Limb (tissue), 2 donors: Measurements from ENCODE around the gene HELT.
"Not testable (repeated sequence)": the region's sequence is repeated elsewhere in the genome, so short reads cannot be mapped to it uniquely, and the experiment has no call there.

Experiments
- DNase-seq, 2 donors: peaks; one replicate each; pipeline ENCODE4 v3.0.0-alpha.2; 2016; ENCODE audit errors: extremely low spot score in 2 of 2

Gene HELT, protein sequence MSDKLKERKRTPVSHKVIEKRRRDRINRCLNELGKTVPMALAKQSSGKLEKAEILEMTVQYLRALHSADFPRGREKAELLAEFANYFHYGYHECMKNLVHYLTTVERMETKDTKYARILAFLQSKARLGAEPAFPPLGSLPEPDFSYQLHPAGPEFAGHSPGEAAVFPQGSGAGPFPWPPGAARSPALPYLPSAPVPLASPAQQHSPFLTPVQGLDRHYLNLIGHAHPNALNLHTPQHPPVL

DNA sequence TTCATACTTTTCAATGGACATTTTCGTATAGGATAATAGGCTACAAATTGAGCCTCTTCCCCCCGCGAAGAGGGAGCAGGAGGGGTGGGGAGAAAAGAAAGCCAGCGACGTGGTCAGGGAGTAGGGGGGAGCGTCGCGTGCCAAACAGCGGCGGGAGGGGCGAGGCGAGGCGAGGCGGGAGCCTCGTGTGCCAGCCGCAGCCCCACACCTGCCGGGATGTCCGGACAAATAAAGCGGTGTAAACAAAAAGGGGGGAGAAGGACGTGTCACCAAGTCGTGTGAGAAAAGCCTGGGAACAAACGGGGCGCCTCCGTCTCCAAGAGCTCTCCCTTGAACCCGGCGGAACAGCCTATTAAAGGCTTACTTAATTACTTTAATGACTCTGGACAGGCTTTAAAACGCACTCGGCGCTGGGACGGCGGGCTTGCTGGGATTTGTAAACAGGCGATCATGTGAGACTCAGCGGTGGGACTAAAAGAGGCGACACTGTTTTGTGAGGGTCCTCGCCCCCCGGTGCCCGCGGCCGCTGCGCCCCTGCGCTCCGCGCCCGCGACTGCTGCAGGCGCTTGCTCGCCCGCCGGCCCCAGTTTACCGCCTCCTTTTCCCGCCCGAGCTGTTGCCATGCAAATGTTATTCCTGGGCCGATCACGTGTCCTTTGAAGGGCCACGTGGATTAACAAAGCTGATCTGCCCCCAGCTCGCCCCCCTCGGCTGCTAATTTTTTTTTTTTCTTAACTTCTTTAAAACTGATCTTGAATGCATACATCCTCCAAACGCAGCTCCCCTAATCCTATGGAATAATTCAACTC lies at the start of gene HELT:
TSS of gene HELT (plus strand) at position 527 of the 809 bp plus-strand sequence. CDS start 439 bp downstream, outside the sequence.
- no peak for DNase-seq

DNA sequence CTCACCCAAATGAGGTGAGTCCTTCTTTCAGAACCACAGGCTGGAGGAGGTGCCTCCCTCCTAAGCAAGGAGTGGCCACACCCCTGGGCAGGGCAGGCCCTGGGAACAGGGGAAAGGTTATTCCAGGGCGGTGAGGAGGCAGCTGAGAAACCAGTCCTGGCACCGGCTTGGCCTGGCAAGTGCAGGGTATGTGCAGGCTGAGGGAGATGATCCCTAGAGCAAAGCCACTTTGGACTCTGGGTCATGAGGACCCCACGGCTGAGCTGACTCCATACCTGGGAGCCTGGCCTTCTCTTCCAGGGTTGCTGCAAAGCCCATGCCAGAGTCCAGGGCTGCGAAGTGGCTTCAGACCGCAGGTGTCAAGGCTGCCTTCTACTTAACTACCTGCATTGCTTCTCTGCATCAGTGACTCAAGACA lies 49.5 kb upstream of the HELT start:
- DNase-seq = no peak

DNA sequence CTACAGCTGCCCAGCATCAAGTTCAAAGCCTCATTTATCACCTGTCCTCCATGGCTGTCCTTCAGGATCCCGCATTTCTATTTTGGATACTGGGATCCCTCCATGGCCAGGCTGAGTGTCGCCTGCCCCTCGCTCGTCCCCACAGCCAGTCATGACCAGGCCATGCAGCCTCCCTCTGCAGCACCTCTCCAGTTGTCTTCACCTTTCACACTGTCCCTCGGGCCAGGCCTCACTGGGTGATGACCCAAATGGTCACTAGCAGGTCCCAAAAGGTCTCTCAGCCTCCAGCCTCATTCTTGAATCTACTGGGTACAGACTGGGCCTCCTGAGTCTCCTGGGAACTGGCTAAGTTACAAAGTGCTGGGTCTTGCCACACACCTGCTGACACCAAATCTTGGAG lies 48.7 kb upstream of the HELT start:
- DNase-seq = no peak

DNA sequence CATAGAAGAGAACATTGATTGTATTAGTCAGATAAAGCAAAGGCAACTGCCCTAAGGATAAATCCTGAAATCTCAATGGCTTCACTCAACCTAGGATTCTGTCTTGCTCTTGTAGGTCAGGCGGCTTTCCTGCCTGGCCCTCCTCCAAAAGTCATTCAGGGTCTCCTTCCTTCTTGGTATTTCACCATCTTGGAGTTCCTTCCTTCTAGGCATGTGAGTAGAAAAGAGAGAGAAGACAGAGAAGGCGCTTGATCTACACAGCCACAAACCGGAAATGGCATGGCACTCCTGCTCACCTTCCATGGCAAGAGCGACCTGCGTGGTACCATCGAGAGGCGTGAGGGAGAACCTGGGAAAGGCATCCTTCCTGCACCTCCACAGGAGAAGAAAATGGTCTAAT lies 45.3 kb upstream of the HELT start:
- no peak for DNase-seq

DNA sequence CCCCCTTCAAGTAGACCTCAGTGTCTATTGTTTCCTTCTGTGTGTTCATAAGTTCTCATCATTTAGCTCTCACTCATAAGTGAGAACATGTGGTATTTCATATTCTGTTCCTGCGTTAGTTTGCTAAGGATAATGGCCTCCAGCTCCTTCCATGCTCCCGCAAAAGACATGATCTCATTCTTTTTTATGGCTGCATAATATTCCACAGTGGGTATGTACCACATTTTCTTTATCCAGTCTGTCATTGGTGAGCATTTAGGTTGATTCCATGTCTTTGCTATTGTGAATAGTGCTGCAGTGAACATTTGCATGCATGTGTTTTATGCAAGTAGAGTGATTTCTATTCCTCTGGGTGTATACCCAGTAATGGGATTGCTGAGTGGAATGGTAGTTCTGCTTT lies 41.9 kb upstream of the HELT start:
- not testable (repeated sequence) for DNase-seq

DNA sequence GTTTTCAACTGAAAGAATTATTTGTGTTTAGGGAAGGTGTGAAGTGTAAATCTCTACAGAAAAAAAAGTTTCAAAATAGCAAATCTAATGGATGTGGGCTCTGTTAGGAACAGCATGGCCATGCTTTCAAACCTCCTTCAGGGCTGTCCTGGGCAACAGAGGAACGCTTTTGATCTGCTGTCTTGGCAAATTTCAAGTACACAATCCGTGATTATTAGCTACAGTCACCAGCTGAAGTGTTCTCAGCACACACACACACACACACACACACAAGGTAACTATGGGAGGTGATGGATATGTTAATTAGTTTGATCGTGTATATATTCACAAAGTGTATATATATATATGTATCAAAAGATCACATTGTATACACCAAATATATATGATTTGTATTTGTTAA lies 40.5 kb upstream of the HELT start:
- DNase-seq = no peak

DNA sequence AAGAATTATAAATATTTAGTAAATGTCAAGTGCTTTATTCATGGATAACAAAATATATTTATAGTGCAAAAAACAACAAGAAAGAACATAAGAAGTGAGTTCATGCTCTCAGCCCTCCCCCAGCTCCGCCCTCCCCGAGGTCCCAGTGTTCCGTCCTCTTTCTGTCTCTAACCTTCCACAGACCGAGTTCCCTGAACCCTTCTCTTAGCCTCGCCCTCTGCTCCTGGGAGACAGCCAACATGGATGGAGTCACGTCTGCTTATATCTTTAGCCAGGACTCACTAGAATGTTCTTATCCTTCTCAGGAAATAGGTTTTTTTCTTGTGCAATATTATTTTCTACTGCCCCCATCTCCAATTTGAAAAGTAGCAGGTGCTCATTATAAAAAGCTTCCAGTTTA lies 40.1 kb upstream of the HELT start:
- no peak for DNase-seq

DNA sequence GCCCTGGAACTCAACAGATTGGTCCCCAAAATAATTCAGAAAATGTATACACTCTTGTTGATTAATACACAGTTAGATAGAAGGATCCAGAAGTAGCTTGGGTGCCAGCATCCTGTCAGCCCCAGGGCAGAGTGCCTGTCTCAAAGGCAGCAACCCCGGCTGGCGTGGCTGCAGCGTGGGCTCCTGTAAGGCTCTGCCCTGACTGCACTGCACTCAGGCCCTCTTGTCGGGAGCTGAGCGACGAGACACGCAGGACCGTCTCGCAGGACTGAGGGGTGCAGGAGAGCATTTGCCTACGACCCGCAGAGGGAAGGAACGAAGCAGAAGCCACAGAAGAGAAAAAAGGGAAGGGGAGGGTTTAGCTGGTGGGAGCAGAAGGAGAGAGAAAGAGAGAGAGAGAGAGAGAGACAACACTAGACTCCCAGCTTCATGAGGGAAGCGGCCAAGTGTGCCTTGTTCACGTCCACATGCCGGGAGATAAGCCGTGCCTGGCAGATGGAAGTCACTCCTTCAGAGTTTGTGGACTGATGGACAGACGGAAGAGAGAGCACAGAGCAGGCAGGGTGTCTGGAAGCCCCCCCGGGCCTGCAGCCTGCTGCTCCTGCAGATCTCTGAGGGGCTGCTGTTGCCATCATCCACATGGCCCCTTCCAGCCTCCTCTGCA lies 38.7 kb upstream of the HELT start:
- no peak for DNase-seq

DNA sequence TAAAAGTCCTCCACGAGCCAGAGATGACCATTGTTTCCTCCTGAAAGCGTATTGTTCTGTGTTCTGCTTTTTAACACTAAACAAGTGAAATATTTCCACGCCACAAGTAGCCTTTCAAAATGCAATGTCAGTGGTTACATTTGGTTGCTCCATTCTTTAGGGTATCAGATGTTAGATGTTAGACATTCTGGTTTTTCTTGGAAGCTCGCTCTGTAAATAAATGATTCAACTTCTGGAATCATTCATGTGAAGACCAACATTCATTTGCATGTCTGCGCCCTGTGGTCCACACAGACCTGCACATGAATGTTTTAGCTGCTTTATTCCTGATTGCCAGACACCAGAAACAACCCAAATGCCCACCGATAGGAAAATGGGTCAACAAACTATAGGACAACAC lies 38.0 kb upstream of the HELT start:
- no peak for DNase-seq

DNA sequence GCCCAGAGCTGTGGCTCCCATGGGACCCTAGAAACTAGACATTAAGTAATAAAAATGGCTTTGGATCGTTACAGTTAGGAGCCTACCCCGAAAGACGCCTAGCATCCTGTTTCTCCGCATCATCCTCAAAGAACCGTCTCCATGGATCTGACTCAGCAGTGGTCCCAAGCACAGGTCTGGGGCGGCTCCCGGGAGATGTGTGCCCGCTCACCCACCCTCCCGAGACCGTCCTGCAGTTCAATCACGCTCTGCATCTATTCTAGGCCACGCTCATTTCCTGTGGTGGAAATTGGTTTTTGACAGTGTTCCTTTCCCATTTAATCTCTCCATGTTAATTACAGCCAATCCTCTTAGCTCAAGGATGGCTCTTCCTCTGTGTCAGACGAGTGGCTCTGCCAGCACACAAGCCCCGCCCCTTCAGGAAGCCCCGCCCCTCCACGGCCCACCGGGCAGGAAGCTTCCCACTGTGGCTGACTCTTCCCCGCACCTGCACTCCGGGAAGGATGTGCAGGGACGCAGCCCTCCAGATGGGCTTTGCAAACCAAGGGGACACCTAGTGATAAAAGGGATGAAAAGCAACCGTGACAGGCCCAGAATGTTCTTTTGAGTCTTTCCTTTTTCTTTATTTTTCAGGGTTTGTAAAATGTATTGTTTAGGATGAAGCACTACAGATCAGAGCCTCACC lies 34.5 kb upstream of the HELT start:
- peak; percentile 47 to 81 for DNase-seq

DNA sequence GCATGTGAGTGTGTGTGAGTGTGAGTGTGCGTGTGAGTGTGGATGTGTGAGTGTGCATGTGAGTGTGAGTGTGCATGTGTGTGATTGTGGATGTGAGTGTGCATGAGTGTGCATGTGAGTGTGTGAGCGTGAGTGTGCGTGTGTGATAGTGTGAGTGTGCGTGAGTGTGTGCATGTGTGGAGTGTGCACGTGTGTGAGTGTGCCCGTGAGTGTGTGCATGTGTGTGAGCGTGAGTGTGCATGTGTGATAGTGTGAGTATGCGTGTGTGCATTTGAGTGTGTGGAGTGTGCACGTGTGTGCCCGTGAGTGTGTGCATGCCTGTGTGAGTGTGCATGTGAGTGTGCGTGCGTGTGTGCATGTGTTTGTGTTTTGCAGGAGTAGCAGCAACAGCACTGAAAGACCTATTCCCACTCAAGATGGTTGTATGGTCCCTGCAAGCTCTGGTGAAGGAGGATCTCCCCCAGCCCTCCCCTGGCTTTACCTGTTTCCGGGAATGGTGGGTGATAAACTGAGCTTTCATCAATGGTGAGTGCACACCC lies 30.7 kb upstream of the HELT start:
- DNase-seq = no peak

DNA sequence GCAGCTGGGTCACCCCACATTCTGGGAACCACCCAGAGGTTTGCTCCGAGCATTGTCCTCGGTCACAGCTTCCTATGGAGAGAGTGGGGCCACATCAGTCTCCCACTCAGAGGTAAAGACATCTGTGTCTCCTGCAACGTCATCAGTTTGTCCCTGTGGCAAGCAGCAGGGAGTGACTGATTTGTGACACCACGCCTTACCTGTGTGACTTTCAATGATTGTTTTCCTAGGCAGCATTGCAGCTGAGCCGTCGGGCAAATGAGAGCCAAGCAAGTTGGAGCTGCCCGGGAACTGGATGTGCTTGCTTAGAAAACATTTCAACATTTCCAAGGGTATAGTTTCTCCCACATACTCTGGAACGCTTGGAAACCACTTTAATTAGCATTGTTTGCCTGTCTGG lies 29.7 kb upstream of the HELT start:
- no peak for DNase-seq

DNA sequence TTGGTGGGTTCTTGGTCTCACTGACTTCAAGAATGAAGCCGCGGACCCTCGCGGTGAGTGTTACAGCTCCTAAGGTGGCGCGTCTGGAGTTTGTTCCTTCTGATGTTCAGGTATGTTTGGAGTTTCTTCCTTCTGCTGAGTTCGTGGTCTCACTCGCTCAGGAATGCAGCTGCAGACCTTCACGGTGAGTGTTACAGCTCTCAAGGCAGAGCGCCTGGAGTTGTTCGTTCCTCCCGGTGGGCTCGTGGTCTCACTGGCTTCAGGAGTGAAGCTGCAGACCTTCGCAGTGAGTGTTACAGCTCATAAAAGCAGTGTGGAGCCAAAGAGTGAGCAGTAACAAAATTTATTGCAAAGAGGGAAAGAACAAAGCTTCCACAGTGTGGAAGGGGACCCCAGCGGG lies 29.0 kb upstream of the HELT start:
- not testable (repeated sequence) for DNase-seq

DNA sequence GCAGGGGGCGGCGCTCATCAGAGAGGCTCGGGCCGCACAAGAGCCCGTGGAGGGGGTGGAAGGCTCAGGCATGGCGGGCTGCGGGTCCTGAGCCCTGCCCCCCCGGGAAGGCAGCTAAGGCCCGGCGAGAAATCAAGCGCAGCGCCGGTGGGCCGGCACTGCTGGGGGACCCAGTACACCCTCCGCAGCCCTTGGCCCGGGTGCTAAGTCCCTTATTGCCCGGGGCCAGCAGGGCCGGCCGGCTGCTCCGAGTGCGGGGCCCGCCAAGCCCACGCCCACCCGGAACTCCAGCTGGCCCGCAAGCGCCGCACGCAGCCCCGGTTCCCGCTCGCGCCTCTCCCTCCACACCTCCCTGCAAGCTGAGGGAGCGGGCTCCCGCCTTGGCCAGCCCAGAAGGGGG lies 28.2 kb upstream of the HELT start:
- not testable (repeated sequence) for DNase-seq

DNA sequence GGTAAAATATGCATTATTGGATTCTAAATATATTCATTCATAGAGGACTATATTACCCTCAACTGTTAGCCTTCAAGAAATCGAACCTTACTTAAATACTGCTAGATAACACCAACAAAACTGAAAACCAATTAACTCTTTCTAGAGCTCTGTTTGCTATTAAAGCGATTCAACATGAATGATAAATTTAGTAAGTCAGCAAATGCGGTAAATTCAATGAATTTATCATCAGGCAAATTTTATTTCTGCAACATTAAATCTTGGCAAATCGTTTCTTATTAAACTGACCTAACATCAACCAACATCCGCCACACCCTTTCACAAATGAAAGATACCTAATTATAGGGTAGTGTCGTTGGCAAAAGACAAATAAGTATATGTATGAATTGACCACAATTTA lies 26.4 kb upstream of the HELT start:
- no peak for DNase-seq

DNA sequence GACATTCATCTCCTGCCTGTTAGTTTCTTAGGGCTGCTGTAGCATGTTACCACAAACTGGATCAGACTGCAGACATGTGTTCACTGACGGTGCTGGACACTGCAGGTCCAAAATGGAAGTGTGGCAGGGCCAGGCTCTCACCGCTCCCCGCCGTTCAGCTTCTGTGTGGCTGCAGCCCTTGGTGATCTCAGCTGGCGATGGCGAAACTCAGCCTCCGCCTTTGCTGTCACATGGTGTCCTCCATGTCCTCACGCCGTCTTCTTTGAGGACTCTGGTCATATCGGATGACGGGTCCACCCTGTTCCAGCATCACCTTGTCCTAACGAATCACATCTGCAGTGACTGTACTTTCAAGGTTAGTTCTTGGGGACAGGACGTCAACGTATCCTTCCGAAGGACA lies 25.9 kb upstream of the HELT start:
- DNase-seq = no peak

DNA sequence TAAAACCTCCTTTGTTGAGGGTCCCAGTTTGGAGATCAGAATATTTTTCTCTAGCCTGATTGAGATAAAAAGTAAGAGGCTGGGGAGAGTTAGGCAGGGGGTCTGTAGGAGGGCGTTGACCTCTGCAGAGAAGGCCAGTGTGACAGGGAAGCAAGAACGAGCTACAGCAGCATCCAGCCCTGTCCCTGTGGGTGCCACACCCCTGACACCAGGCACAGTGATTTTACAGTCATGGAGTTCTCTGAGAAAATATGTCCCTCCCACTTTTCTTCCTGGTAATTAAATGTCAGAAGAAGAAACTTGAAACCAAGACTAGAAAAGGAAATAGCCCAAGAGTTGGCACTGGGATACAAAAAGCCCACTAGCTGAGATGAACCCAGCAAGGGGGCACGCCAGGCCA lies 25.0 kb upstream of the HELT start:
- DNase-seq = no peak

DNA sequence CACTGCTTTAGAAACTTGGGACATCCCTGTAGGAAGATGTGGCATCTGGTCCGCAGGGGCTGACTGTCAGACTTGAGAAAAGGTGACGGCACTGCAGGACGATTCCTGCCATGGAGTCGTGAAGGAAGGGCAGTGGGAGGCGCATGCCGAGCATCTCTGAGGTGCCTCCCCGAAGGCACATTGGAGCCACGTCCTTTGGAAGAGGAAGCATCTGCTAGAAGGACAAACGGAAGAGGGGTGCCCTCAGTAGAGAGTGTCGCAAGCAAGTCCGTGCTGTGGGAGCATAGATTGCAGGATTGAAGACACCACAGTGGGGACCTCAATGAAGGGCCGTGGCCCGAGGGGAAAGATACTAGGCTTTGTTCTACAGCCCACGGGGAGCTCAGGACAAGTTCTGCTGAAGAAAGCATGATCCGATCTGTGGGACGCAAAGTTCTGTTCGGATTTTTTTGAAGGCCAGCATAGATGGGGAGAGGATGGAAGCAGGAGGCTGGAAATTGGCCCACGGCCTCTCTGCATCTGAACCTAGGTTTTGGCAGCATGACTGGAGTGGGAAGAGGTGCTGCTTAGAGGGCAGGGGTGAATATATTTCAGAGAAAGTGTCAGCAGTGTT lies 24.2 kb upstream of the HELT start:
- no peak for DNase-seq

DNA sequence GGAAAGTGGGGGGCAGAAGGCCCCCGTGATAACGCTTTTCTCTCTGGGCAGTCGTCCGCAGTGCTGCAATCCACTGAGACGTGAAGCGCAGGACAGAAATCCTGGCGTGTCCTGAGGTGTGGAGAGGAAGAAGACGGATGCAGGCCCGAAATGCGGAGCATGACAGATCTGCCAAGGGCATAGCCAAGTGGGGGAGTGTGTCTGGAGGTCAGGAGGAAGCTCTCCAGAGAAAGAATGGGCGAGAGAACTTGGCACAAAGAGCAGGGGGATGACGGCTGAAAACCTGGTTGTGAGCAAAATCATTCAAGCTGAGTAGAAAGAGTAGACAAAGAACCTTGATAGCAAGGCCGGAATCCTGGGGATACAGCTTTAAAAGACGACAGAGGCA lies 23.7 kb upstream of the HELT start:
- no peak for DNase-seq

DNA sequence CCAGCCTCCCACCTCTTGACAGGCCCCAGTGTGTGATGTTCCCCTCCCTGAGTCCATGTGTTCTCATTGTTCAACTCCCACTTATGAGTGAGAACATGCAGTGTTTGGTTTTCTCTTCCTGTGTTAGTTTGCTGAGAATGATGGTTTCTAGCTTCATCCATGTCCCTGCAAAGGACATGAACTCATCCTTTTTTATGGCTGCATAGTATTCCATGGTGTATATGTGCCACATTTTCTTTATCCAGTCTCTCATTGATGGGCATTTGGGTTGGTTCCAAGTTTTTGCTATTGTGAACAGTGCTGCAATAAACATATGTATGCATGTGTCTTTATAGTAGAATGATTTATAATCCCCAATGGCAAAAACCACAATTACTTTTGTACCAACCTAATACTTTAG lies 20.6 kb upstream of the HELT start:
- DNase-seq = not testable (repeated sequence)

DNA sequence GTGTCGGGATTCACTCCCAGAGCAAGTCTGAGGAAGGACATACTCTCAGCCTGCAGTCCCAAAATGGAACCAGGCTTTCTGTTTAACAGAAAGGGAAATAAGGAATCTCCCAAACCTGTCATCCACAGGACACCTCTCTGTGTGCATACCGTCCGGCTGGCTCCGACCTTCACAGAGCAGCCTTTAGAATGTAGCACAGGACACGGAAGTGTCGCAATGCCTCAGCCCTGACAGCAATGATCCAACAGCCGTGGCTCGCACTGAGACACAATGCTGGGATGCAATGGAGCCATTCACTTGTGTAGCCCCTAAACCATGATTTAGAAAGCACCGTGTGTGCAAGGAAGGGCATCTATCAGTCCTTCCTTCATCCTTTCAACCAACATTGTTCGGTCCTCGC lies 15.5 kb upstream of the HELT start:
- no peak for DNase-seq
